ENCODE results near the gene CNPPD1.

- TF ChIP-seq POLR2A (IDR thresholded peaks at IDR 0.05; ENCODE audit: low read length) (no peak), GATA1 (IDR thresholded peaks at IDR 0.05; ENCODE audit: low read depth, low read length) (no peak)
Measured at GRCh38 chr2:219178377-219179175, 1.9 kb upstream of the CNPPD1 start.
